Suppressor macrophage treated with lipopolysaccharide for 1 hour (primary cell): Measurements from ENCODE around the gene C11orf24.
"Not testable (repeated sequence)": the region's sequence is repeated elsewhere in the genome, so short reads cannot be mapped to it uniquely, and the experiment has no call there.

Experiments
- DNase-seq, 3 donors: peaks; one replicate each; pipeline ENCODE4 v3.0.0-alpha.2; 2020 to 2022

The C11orf24 gene

GRCh38 chr11:68271781-68272608 is at the start of gene C11orf24:
Gene C11orf24 (minus strand): TSS chr11:68271973. CDS start chr11:68263767, 8,206 bp downstream.
- peak; percentile 97 to 100 (median 99) for DNase-seq

GRCh38 chr11:68317147-68317785 is 45.5 kb upstream of the C11orf24 start:
- no peak for DNase-seq

GRCh38 chr11:68315171-68315920 is 43.6 kb upstream of the C11orf24 start:
- no peak for DNase-seq

GRCh38 chr11:68314203-68315170 is 42.7 kb upstream of the C11orf24 start:
- DNase-seq: no peak

- no peak for DNase-seq
These were observed 41.9 kb upstream of the C11orf24 start for GRCh38 chr11:68313574-68314202.

GRCh38 chr11:68312780-68313573 is 41.2 kb upstream of the C11orf24 start:
- peak in 1 of 3 donors; percentile 68 for DNase-seq

GRCh38 chr11:68312117-68312779 is 40.5 kb upstream of the C11orf24 start, which contains the start of gene LRP5:
Gene LRP5 (plus strand): TSS chr11:68312591. CDS start chr11:68312715, 124 bp downstream.
- peak; percentile 28 to 73 (median 49) for DNase-seq

GRCh38 chr11:68311160-68312116 is 39.7 kb upstream of the C11orf24 start:
- DNase-seq: peak; percentile 36 to 47 (median 46)

- DNase-seq: no peak
These were observed 37.9 kb upstream of the C11orf24 start for GRCh38 chr11:68309621-68310185.

GRCh38 chr11:68308068-68308467 is 36.3 kb upstream of the C11orf24 start:
- no peak for DNase-seq

GRCh38 chr11:68306636-68307035 is 34.9 kb upstream of the C11orf24 start:
- DNase-seq: no peak

GRCh38 chr11:68303982-68304780 is 32.4 kb upstream of the C11orf24 start:
- no peak for DNase-seq

- DNase-seq: peak; percentile 70 to 85 (median 77)
These were observed 31.3 kb upstream of the C11orf24 start for GRCh38 chr11:68303083-68303482.

- peak; percentile 33 to 44 (median 43) for DNase-seq
These were observed 30.9 kb upstream of the C11orf24 start for GRCh38 chr11:68302670-68303069.

- no peak for DNase-seq
These were observed 30.5 kb upstream of the C11orf24 start for GRCh38 chr11:68302256-68302655.

GRCh38 chr11:68300076-68300830 is 28.5 kb upstream of the C11orf24 start:
- no peak for DNase-seq

GRCh38 chr11:68299517-68299879 is 27.7 kb upstream of the C11orf24 start:
- not testable (repeated sequence) for DNase-seq
